Activated naive CD8-positive, alpha-beta T cell treated with anti-CD3 and anti-CD28 coated beads, Interleukin-2, amount 50 U/mL, for 16 hours (primary cell): ENCODE measurements around the gene SLC12A9.

Experiments
- DNase-seq: peaks from one replicate; pipeline ENCODE4 v3.0.0-alpha.2; 2020; ENCODE audit warnings: low read depth, low spot score

The SLC12A9 gene

GRCh38 chr7:100882785-100883526 is 30.4 kb downstream of the SLC12A9 start:
- no peak for DNase-seq

GRCh38 chr7:100884736-100885439 is 32.4 kb downstream of the SLC12A9 start:
- DNase-seq = no peak

GRCh38 chr7:100885440-100886141 is 33.1 kb downstream of the SLC12A9 start:
- no peak for DNase-seq

- DNase-seq = no peak
Measured at GRCh38 chr7:100886142-100886935, 33.8 kb downstream of the SLC12A9 start.

- DNase-seq = no peak
Measured at GRCh38 chr7:100886936-100887515, 34.5 kb downstream of the SLC12A9 start.

- DNase-seq = no peak
Measured at GRCh38 chr7:100887516-100888290, 35.2 kb downstream of the SLC12A9 start.

- DNase-seq = no peak
Measured at GRCh38 chr7:100888291-100888987, 35.9 kb downstream of the SLC12A9 start.

GRCh38 chr7:100888988-100889750 is 36.7 kb downstream of the SLC12A9 start, which contains the start of gene UFSP1:
TSS of gene UFSP1 (minus strand) at chr7:100889715. CDS start at chr7:100889271, 444 bp downstream.
- DNase-seq = no peak

GRCh38 chr7:100890653-100891567 is 38.4 kb downstream of the SLC12A9 start:
- DNase-seq = no peak

- no peak for DNase-seq
Measured at GRCh38 chr7:100891568-100892247, 39.2 kb downstream of the SLC12A9 start.

GRCh38 chr7:100892364-100893317 is 40.1 kb downstream of the SLC12A9 start:
- DNase-seq = no peak

- no peak for DNase-seq
Measured at GRCh38 chr7:100893318-100893895, 40.9 kb downstream of the SLC12A9 start.

GRCh38 chr7:100893910-100894721 is 41.6 kb downstream of the SLC12A9 start:
- DNase-seq = no peak

GRCh38 chr7:100894860-100895700 is 42.6 kb downstream of the SLC12A9 start:
- DNase-seq = peak; percentile 46
